Measurements from ENCODE around the gene ADA.

GRCh38 chr20:44637522-44638372 lies 13.8 kb downstream of the ADA start:
- TF ChIP-seq, protein P1, sequence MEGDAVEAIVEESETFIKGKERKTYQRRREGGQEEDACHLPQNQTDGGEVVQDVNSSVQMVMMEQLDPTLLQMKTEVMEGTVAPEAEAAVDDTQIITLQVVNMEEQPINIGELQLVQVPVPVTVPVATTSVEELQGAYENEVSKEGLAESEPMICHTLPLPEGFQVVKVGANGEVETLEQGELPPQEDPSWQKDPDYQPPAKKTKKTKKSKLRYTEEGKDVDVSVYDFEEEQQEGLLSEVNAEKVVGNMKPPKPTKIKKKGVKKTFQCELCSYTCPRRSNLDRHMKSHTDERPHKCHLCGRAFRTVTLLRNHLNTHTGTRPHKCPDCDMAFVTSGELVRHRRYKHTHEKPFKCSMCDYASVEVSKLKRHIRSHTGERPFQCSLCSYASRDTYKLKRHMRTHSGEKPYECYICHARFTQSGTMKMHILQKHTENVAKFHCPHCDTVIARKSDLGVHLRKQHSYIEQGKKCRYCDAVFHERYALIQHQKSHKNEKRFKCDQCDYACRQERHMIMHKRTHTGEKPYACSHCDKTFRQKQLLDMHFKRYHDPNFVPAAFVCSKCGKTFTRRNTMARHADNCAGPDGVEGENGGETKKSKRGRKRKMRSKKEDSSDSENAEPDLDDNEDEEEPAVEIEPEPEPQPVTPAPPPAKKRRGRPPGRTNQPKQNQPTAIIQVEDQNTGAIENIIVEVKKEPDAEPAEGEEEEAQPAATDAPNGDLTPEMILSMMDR (conservative IDR thresholded peaks at IDR 0.05 in 1 of 2, IDR thresholded peaks at IDR 0.05 in 1 of 2; ENCODE audit: extremely low read depth in 1 of 2, insufficient read depth in 1 of 2, low read depth in 1 of 2, low read length in 2 of 2), result no peak
- no peak for TF ChIP-seq EZH2 (IDR thresholded peaks at IDR 0.05; ENCODE audit: borderline replicate concordance, low read length)
